GM12864 (cell line): ENCODE results near the gene STIMATE.

Experiments used
- DNase-seq: peaks from one replicate; pipeline ENCODE4 v3.0.0-alpha.2; 2011; ENCODE audit warnings: low read depth
- H3K4me3 ChIP-seq: 2 replicates; pipeline ENCODE4 v1.5.1; 2011; ENCODE audit warnings: mild to moderate bottlenecking, low read depth, low read length, control low read depth
- CTCF ChIP-seq: IDR thresholded peaks from 2 replicates; pipeline ENCODE4 v1.5.1; 2011; ENCODE audit warnings: low read depth, mild to moderate bottlenecking, moderate library complexity, low read length, control low read depth, inconsistent platforms; ENCODE audit errors: missing control alignments

Gene STIMATE

DNA sequence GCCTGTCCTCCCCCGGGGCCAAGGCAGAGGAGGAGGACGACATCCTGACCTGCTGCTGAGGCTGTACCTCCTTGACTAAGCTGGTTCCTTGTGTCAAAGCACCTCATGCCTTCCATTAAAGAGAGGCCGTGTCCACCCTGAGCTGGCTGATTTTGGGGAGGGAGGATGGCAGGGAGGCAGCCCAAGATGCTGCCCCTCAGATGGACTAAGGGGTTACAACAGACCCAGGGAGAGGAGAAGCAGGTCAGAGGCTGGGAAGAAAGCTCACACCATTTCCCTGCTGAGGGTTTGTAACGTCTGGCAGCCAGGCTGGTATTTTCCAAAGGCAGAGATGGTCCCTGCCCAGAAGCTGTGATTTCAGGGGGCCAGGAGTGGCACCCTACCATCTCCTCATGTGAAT is 105.4 kb downstream of the STIMATE start:
- no peak for DNase-seq
- no peak for TF ChIP-seq CTCF
- H3K4me3 ChIP-seq = no peak overlapping the region

GRCh38 chr3:52791366-52791765 is 106.0 kb downstream of the STIMATE start:
- no peak for DNase-seq
- H3K4me3 ChIP-seq = no peak overlapping the region

GRCh38 chr3:52790741-52791140 is 106.6 kb downstream of the STIMATE start:
- no peak overlapping the region for H3K4me3 ChIP-seq
- DNase-seq = no peak
- no peak for TF ChIP-seq CTCF

More at GRCh38 chr3:52791366-52791765, 106.0 kb downstream of the STIMATE start:
- TF ChIP-seq CTCF = no peak

GRCh38 chr3:52790337-52790736 is 107.0 kb downstream of the STIMATE start:
- no peak overlapping the region for H3K4me3 ChIP-seq
- no peak for TF ChIP-seq CTCF
- DNase-seq = no peak

GRCh38 chr3:52789746-52790040 is 107.7 kb downstream of the STIMATE start:
- no peak overlapping the region for H3K4me3 ChIP-seq
- TF ChIP-seq CTCF = no peak
- no peak for DNase-seq

DNA sequence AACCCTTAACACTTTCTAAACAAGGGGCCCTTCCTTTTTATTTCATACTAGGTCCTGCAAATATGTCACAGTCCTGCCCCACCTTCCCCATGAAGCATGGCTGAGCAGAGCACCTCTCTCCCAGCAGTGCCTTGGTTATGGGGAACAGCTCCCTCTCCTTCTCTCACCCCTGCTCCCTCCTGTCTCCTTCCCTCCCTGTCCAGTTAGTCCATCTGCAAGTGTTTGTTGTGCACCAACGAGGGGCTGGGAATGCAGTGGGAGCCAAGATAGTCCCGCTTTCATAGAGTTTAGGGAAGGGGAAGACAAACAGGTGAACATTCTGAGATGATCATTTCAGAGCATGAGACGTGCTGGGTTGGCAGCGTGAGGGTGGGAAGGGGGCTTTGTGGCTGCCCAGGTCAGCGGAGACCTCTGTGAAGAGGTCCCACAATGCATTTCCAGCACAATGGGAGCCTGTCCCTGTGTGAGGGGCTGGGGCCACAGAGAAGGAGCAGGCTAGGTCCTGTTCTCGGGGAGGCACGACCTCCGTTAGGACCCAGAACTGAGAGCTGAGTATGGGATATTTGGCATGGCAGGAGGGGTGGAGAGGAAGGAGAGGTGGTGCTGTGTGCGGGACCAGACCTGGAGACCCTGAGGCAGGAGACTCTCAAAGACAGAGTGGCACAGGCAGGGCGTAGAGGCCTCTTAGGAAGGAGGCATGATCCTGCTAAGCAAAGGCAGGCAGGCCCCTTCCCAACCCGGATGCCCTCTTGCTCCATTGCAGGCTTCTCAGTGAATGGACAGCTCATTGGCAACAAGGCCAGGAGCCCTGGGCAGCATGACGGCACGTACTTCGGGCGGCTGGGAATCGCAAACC is 108.2 kb downstream of the STIMATE start:
- TF ChIP-seq CTCF = no peak
- H3K4me3 ChIP-seq = no peak overlapping the region
- DNase-seq = no peak
